T47D (cell line): ENCODE measurements around the gene INTS14.

Experiments used
- DNase-seq, 2 experiments: peaks; one replicate each; pipeline versions ENCODE4 v3.0.0 to v3.0.0-alpha.2; 2011 to 2012; ENCODE audit warnings: low read depth in 1 of 2, low spot score in 1 of 2
- JUND ChIP-seq: IDR thresholded peaks from 2 replicates; pipeline ENCODE4 v1.6.1; 2012; ENCODE audit warnings: low read depth
- in situ Hi-C: cut with HindIII; loops from 2 replicates; pipeline ENCODE4 v1.10.0; 2016; ENCODE audit warnings: low sequenced_read_pairs, low pct_unique_long_range_greater_than_20kb

The INTS14 gene

GRCh38 chr15:65642594-65642993 lies 31.7 kb upstream of the INTS14 start:
- in situ Hi-C loops, result no loop called here
- no peak for DNase-seq
- TF ChIP-seq JUND, result no peak

- in situ Hi-C loops, result no loop called here
- DNase-seq, result no peak
- TF ChIP-seq JUND, result no peak
Observed at GRCh38 chr15:65641768-65642475, 31.0 kb upstream of the INTS14 start.

- TF ChIP-seq JUND, result no peak
- no peak for DNase-seq
- in situ Hi-C loops, result no loop called here
Observed at GRCh38 chr15:65639509-65639908, 28.6 kb upstream of the INTS14 start.

GRCh38 chr15:65638681-65639089 lies 27.8 kb upstream of the INTS14 start:
- in situ Hi-C loops, result no loop called here
- TF ChIP-seq JUND, result no peak
- DNase-seq, result peak; percentile 64 to 89

GRCh38 chr15:65638109-65638508 lies 27.2 kb upstream of the INTS14 start:
- no peak for DNase-seq
- TF ChIP-seq JUND, result no peak
- in situ Hi-C loops, result no loop called here

GRCh38 chr15:65634356-65634755 lies 23.4 kb upstream of the INTS14 start:
- in situ Hi-C loops, result no loop called here
- TF ChIP-seq JUND, result no peak
- DNase-seq, result no peak

GRCh38 chr15:65633752-65634151 lies 22.8 kb upstream of the INTS14 start:
- in situ Hi-C loops, result no loop called here
- no peak for TF ChIP-seq JUND
- DNase-seq, result no peak

- no peak for TF ChIP-seq JUND
- no peak for DNase-seq
- in situ Hi-C loops, result no loop called here
Observed at GRCh38 chr15:65632780-65633375, 21.9 kb upstream of the INTS14 start.

GRCh38 chr15:65631503-65631902 lies 20.6 kb upstream of the INTS14 start:
- no peak for TF ChIP-seq JUND
- in situ Hi-C loops, result no loop called here
- no peak for DNase-seq

- no peak for DNase-seq
- TF ChIP-seq JUND, result no peak
- in situ Hi-C loops, result no loop called here
Observed at GRCh38 chr15:65630760-65631159, 19.8 kb upstream of the INTS14 start.

GRCh38 chr15:65629548-65629947 lies 18.6 kb upstream of the INTS14 start:
- in situ Hi-C loops, result no loop called here
- no peak for TF ChIP-seq JUND
- DNase-seq, result no peak

GRCh38 chr15:65626856-65627255 lies 15.9 kb upstream of the INTS14 start:
- TF ChIP-seq JUND, result no peak
- no peak for DNase-seq
- in situ Hi-C loops, result no loop called here

- no peak for DNase-seq
- no peak for TF ChIP-seq JUND
- in situ Hi-C loops, result no loop called here
Observed at GRCh38 chr15:65623103-65623502, 12.2 kb upstream of the INTS14 start.

GRCh38 chr15:65621638-65622037 lies 10.7 kb upstream of the INTS14 start, which contains the start of gene SLC24A1:
SLC24A1 (plus strand) TSS chr15:65621938; CDS start chr15:65624081, 2,143 bp downstream.
- in situ Hi-C loops, result no loop called here

More at GRCh38 chr15:65621638-65622037, 10.7 kb upstream of the INTS14 start, which contains the start of gene SLC24A1:
- no peak for DNase-seq
- TF ChIP-seq JUND, result no peak
